AG09319 (cell line): ENCODE data around the gene STK24.

Experiments
- DNase-seq: peaks from one replicate; pipeline ENCODE4 v3.0.0-alpha.2; 2010; ENCODE audit warnings: low read depth; ENCODE audit errors: extremely low read depth
- CTCF ChIP-seq: IDR thresholded peaks from 2 replicates; pipeline ENCODE4 v1.5.1; 2011; ENCODE audit warnings: low read depth, mild to moderate bottlenecking, inconsistent platforms, low read length, moderate library complexity

The STK24 gene

GRCh38 chr13:98542568-98543377 is 34.1 kb downstream of the STK24 start:
- no peak for TF ChIP-seq CTCF
- no peak for DNase-seq

- no peak for DNase-seq
- no peak for TF ChIP-seq CTCF
Observed at GRCh38 chr13:98541701-98542203, 35.2 kb downstream of the STK24 start.

- DNase-seq, result no peak
- no peak for TF ChIP-seq CTCF
Observed at GRCh38 chr13:98541191-98541590, 35.7 kb downstream of the STK24 start.

GRCh38 chr13:98540476-98540875 is 36.4 kb downstream of the STK24 start:
- TF ChIP-seq CTCF, result no peak
- no peak for DNase-seq

GRCh38 chr13:98539666-98540065 is 37.2 kb downstream of the STK24 start:
- no peak for DNase-seq
- TF ChIP-seq CTCF, result no peak

GRCh38 chr13:98538876-98539275 is 38.0 kb downstream of the STK24 start:
- no peak for TF ChIP-seq CTCF
- DNase-seq, result no peak

- DNase-seq, result no peak
- TF ChIP-seq CTCF, result no peak
Observed at GRCh38 chr13:98537740-98538139, 39.2 kb downstream of the STK24 start.
